Dedifferentiated amniotic fluid mesenchymal stem cell (primary cell): ENCODE data around the gene AMZ2.
"Not testable (repeated sequence)": the region's sequence is repeated elsewhere in the genome, so short reads cannot be mapped to it uniquely, and the experiment has no call there.

ENCODE experiments used
- DNase-seq: peaks from one replicate; pipeline ENCODE4 v3.0.0-alpha.2; 2016; ENCODE audit errors: extremely low spot score

Gene AMZ2

GRCh38 chr17:68220786-68221185 is 27.1 kb upstream of the AMZ2 start:
- not testable (repeated sequence) for DNase-seq

- no peak for DNase-seq
Observed at GRCh38 chr17:68221786-68222185, 26.1 kb upstream of the AMZ2 start.

DNA sequence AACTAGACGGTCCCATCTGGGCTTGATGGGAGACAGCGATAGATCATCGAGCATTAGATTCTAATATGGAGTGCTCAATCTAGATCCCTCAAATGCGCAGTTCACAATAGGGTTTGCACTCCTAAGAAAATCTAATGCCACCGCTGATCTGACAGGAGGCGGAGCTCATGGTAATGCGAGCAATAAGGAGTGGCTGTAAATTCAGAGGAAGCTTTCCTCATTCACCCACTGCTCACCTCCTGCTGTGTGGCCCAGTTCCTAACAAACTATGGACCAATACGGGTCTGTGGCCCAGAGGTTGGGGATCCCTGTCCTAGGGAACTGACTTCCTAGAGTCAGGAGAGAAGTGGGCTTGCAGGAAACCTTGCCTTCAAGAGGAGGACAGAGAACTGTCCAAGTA is 25.2 kb upstream of the AMZ2 start:
- no peak for DNase-seq

GRCh38 chr17:68225055-68225454 is 22.8 kb upstream of the AMZ2 start:
- not testable (repeated sequence) for DNase-seq

DNA sequence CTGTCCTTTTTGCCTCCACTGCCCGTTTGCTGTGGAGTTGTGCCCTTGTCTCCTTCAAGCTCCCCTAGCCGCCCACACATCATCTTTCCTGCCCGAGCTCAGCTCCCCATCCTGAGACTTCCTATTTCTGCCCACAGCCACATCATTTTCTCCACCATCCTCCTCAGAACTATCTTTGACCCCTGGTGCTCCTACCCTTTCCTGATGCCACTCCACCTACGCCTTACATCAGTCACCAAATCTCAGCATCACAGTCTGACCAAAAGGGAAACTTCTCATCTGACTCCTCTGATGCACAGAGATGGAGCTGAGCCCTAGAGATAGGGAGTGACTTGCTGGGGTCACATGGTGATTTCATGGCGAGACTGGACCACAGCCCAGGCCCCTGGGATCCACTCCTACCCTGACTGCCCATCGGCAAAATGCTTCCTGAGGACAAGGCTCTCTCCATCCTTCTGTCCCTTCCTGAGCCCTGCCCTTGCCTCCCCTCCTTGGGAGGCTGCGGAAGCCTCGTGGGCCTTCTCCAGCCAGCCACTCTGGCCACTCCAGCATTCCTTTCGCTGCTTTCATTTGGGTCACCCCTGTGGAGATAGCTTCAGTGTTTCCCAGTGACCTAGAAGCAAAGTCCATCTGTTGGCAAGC is 19.7 kb upstream of the AMZ2 start:
- not testable (repeated sequence) for DNase-seq

DNA sequence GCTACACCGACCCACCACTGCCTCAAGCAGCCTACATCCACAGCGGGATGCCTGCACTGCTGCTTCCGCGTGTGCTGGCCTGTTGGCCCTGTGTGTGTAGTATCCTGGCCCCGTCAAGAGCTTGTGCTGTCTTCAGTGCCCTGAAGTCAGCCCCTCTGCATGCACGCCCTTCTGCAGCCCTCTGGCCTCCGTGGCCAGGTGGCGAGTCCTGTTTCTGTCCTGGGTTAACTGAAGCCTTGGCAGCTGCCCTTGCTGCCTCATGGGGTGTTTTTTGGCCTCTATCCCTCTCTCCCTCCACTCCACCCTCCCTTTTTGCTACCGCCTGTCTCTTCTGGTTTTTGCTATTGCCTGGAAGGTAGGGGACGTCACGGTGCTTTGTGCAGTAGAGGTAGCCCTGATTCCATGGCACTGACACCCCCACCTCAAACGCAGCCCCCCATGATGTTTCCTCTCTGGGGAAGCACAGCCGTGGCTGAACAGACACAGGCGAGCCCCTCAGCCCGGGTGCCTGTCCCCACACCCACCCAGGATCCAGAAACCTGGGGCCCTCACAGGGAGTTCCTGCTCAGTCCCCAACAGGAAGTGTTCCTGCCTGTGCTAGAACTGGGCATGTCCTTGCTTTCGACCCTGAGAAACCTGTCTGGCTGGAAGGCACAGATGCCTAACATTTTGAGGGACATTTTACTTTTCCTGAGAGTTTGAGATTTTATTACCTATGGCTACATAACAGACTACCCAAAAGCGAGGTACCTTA is 18.8 kb upstream of the AMZ2 start:
- DNase-seq = no peak

- no peak for DNase-seq
Observed at GRCh38 chr17:68229619-68230018, 18.2 kb upstream of the AMZ2 start.

DNA sequence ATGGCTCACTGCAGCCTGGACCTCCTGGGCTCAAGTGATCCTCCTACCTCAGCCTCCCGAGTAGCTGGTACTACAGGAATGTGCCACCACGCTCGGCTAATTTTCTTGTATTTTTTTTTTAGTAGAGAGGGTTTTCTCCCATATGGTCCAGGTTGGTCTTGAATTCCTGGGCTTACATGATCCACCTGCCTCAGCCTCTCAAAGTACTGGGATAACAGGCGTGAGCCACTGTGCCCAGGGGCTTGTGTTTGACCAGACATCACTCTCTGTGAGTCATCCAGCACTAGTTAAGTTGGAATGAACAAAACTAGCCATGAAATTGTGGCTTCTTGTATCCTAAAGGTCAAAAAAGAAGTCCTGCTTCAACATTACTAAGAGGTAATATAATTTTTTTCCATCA is 16.7 kb upstream of the AMZ2 start:
- not testable (repeated sequence) for DNase-seq

- DNase-seq = no peak
Observed at GRCh38 chr17:68231541-68231940, 16.3 kb upstream of the AMZ2 start.

DNA sequence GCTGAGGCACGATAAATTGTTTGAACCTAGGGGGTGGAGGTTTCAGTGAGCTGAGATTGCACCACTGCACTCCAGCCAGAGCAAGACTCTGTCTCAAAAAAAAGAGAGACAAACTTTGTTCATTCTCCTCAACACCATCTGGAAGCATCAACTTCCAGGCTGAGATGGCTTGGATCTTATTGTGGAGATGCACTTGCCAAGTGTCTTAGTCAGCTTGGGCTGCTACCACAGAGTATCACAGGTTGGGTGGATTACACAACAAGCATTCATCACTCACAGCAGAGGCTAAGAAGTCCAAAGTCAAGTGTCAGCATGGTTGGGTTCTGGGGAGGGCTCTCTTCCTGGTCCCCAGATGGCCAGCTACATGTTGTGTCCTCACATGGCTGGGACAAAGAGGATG is 15.1 kb upstream of the AMZ2 start:
- not testable (repeated sequence) for DNase-seq

- peak; percentile 22 for DNase-seq
Observed at GRCh38 chr17:68234726-68235335, 13.0 kb upstream of the AMZ2 start.

GRCh38 chr17:68235336-68235791 is 12.5 kb upstream of the AMZ2 start:
- DNase-seq = not testable (repeated sequence)

- not testable (repeated sequence) for DNase-seq
Observed at GRCh38 chr17:68237369-68238163, 10.3 kb upstream of the AMZ2 start.

- DNase-seq = no peak
Observed at GRCh38 chr17:68238164-68238870, 9.5 kb upstream of the AMZ2 start.

- no peak for DNase-seq
Observed at GRCh38 chr17:68238871-68239253, 9.0 kb upstream of the AMZ2 start.

GRCh38 chr17:68239632-68240366 is 8.0 kb upstream of the AMZ2 start:
- no peak for DNase-seq

DNA sequence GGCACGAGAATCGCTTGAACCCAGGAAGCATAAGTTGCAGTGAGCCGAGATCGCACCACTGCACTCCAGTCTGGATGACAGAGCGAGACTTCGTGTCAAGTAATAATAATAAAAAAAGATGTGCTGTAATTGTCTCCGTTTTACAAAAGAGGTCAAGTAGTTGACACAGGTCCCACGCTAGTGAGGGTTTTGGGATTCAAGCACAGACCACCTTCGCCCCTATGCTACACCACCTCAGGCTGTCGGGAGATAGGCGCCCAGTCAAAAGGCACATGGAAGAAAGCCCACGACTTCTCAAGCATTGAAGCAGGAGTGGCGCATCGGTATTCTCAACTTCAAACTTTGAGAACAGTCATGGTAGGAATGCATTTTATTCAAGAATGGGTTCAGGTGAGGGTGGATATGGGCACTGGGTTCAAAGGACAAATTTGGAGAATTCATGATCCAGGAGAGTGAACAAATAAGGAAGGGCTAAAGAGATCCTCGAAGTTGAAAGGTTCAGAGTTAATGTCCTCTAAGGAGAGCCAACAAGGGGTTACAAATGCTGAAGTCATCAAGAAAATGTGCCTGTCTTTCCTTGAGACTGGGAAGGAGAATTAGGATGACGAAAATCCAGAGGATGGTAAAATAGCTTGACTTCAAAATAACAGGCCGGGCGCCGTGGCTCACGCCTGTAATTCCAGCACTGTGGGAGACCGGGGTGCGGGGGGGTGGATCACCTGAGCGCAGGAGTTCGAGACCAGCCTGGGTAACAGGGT is 1.4 kb upstream of the AMZ2 start:
- no peak for DNase-seq

- peak; percentile 55 for DNase-seq
Observed at GRCh38 chr17:68248199-68248825, 469 bp downstream of the AMZ2 start.

GRCh38 chr17:68248891-68249290 is 1.0 kb downstream of the AMZ2 start:
- DNase-seq = no peak

DNA sequence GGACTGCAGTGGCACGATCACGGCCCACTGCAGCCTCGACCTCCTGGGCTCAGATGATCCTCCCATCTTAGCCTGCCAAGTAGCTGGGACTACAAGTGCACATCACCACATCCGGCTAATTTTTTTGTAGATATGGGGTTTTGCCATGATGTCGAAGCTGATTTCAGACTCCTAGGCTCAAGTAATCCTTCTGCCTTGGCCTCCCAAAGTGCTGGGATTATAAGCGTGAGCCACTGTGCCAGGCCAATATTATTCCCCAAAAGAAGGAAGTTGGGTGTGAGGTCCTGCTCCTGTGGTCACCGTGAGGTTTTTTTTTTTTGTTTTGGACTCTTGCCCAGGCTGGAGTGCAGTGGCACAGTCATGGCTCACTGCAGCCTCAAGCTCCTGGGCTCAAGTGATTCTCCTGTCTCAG is 1.5 kb downstream of the AMZ2 start:
- DNase-seq = no peak
